Keratinocyte (primary cell): ENCODE measurements around the gene PPP1R26.

Experiments
- CTCF ChIP-seq, 3 experiments: IDR thresholded peaks in 1 of 3; conservative IDR thresholded peaks in 1 of 3; optimal IDR thresholded peaks in 1 of 3; 2 replicates in 2 of 3; 3 replicates in 1 of 3; pipeline versions ENCODE3 to v1.5.1; 2011; ENCODE audit warnings: low read length in 3 of 3, mild to moderate bottlenecking in 3 of 3, moderate library complexity in 2 of 3, control low read depth in 1 of 3, inconsistent platforms in 1 of 3; ENCODE audit not compliant: insufficient read depth in 2 of 3; ENCODE audit errors: extremely low read depth in 1 of 3
- EZH2 ChIP-seq: IDR thresholded peaks from one replicate; pipeline ENCODE4 v1.6.1; 2012; ENCODE audit warnings: inconsistent platforms, mild to moderate bottlenecking, low read length, moderate library complexity

- TF ChIP-seq CTCF (optimal IDR thresholded peaks at IDR 0.05 in 1 of 3, IDR thresholded peaks at IDR 0.05 in 1 of 3, conservative IDR thresholded peaks at IDR 0.05 in 1 of 3; ENCODE audit: extremely low read depth in 1 of 3, insufficient read depth in 2 of 3, low read length in 3 of 3), result no peak
- no peak for TF ChIP-seq EZH2
Measured at GRCh38 chr9:135490166-135490870, 10.7 kb downstream of the PPP1R26 start.
